Astrocyte (in vitro differentiated cells and primary cell): ENCODE measurements around the gene NHLH1. TPM values are rescaled to one million over a fixed set of nuclear protein-coding genes. Genes with fewer than 3 reads are reported as not detected.
A peak's percentile ranks its signal among the peaks of the same experiment; 100 is the strongest.

Source experiments
- DNase-seq: peaks from one replicate; pipeline ENCODE4 v3.0.0-alpha.2; 2010; ENCODE audit warnings: low read depth
- FAIRE-seq: peaks from 2 replicates; lab custom pipeline; 2011; peaks lifted over from hg19 to GRCh38; lab: Jason Lieb, UNC
- H2AFZ ChIP-seq: 2 replicates; pipeline ENCODE4 v1.6.0; 2012; ENCODE audit warnings: low read depth, low read length, inconsistent platforms
- H3K27ac ChIP-seq: 2 replicates; pipeline ENCODE4 v1.5.1; 2011; ENCODE audit warnings: low read depth, low read length, inconsistent platforms
- H3K27me3 ChIP-seq: 2 replicates; pipeline ENCODE4 v1.6.0; 2011; ENCODE audit warnings: low read length, inconsistent platforms; ENCODE audit not compliant: insufficient read depth
- H3K36me3 ChIP-seq: 2 replicates; pipeline ENCODE4 v1.5.1; 2011; ENCODE audit warnings: low read length, inconsistent platforms; ENCODE audit not compliant: insufficient read depth
- H3K4me1 ChIP-seq: 2 replicates; pipeline ENCODE4 v1.5.1; 2011; ENCODE audit warnings: low read length, inconsistent platforms; ENCODE audit not compliant: insufficient read depth
- H3K4me2 ChIP-seq: 2 replicates; pipeline ENCODE4 v1.6.0; 2012; ENCODE audit warnings: low read length, inconsistent platforms
- H3K4me3 ChIP-seq: 2 replicates; pipeline ENCODE4 v1.5.1; 2011; ENCODE audit warnings: low read depth, mild to moderate bottlenecking, low read length, inconsistent platforms; ENCODE audit not compliant: insufficient read depth
- H3K79me2 ChIP-seq: 2 replicates; pipeline ENCODE4 v1.6.0; 2012; ENCODE audit warnings: mild to moderate bottlenecking, low read length, inconsistent platforms; ENCODE audit not compliant: insufficient read depth
- H3K9ac ChIP-seq: 2 replicates; pipeline ENCODE4 v1.6.0; 2012; ENCODE audit warnings: mild to moderate bottlenecking, low read length, inconsistent platforms
- H3K9me3 ChIP-seq: 2 replicates; pipeline ENCODE4 v1.5.1; 2012; ENCODE audit warnings: low read depth, mild to moderate bottlenecking, low read length, inconsistent platforms; ENCODE audit not compliant: insufficient read depth
- H4K20me1 ChIP-seq: 2 replicates; pipeline ENCODE4 v1.6.0; 2012; ENCODE audit warnings: low read length, inconsistent platforms; ENCODE audit not compliant: insufficient read depth
- H3K27ac Mint-ChIP-seq: one replicate; pipeline ENCODE4 v1.8.0; 2021; ENCODE audit warnings: mild to moderate bottlenecking, mixed read lengths; ENCODE audit not compliant: unreplicated experiment
- H3K27me3 Mint-ChIP-seq: one replicate; pipeline ENCODE4 v1.8.0; 2021; ENCODE audit warnings: low read depth, mixed read lengths; ENCODE audit not compliant: unreplicated experiment
- H3K36me3 Mint-ChIP-seq: one replicate; pipeline ENCODE4 v1.8.0; 2021; ENCODE audit warnings: low read depth, mixed read lengths; ENCODE audit not compliant: unreplicated experiment
- H3K4me1 Mint-ChIP-seq: one replicate; pipeline ENCODE4 v1.8.0; 2021; ENCODE audit warnings: low read depth, mixed read lengths; ENCODE audit not compliant: unreplicated experiment
- H3K4me3 Mint-ChIP-seq: one replicate; pipeline ENCODE4 v1.8.0; 2021; ENCODE audit warnings: mild to moderate bottlenecking, moderate library complexity, mixed read lengths; ENCODE audit not compliant: unreplicated experiment
- H3K9me3 Mint-ChIP-seq: one replicate; pipeline ENCODE4 v1.8.0; 2021; ENCODE audit warnings: mild to moderate bottlenecking, mixed read lengths; ENCODE audit not compliant: unreplicated experiment
- CTCF ChIP-seq: IDR thresholded peaks from 2 replicates; pipeline ENCODE4 v1.5.1; 2011; ENCODE audit warnings: low read depth, mild to moderate bottlenecking, inconsistent platforms, low read length, moderate library complexity; ENCODE audit not compliant: insufficient read depth
- EZH2 ChIP-seq: IDR thresholded peaks from 2 replicates; pipeline ENCODE4 v1.6.1; 2012; ENCODE audit warnings: mild to moderate bottlenecking, low read length, inconsistent platforms; ENCODE audit not compliant: insufficient read depth
- total RNA-seq: library from RNA; stranded (reverse); gene quantifications from 2 replicates; pipeline ENCODE4 v1.2.1, GENCODE V29; 2021

The NHLH1 gene
- total RNA-seq, 1 donor from 2014 or later = 0.70 TPM

GRCh38 chr1:160394673-160395072 lies 27.8 kb downstream of the NHLH1 start:
- no peak overlapping the region for H3K27ac ChIP-seq
- H3K9ac ChIP-seq = no peak overlapping the region
- H3K36me3 ChIP-seq = no peaks in the 10 kb centered on the region
- no peak overlapping the region for H3K27ac Mint-ChIP-seq
- no peak overlapping the region for H3K4me2 ChIP-seq
- no peak overlapping the region for H3K4me3 Mint-ChIP-seq
- H3K27me3 ChIP-seq = peaks cover 15% of the 10 kb centered on the region
- H3K27me3 Mint-ChIP-seq = peaks cover 15% of the 10 kb centered on the region
- no peak for DNase-seq
- H3K4me1 Mint-ChIP-seq = peaks cover 2% of the 10 kb centered on the region
- H3K36me3 Mint-ChIP-seq = peaks cover 2% of the 10 kb centered on the region
- H4K20me1 ChIP-seq = no peaks in the 10 kb centered on the region
- H3K9me3 Mint-ChIP-seq = no peaks in the 10 kb centered on the region
- peaks cover 2% of the 10 kb centered on the region for H3K4me1 ChIP-seq
- FAIRE-seq = no peak
- no peak overlapping the region for H3K4me3 ChIP-seq
- no peaks in the 10 kb centered on the region for H3K9me3 ChIP-seq
- no peak overlapping the region for H2AFZ ChIP-seq
- TF ChIP-seq EZH2 (no peak), CTCF (no peak)
- no peaks in the 10 kb centered on the region for H3K79me2 ChIP-seq

GRCh38 chr1:160397651-160398050 lies 30.8 kb downstream of the NHLH1 start:
- TF ChIP-seq EZH2 (no peak), CTCF (no peak)
- peaks cover 9% of the 10 kb centered on the region for H3K27me3 Mint-ChIP-seq
- no peak for FAIRE-seq

GRCh38 chr1:160398823-160399222 lies 32.0 kb downstream of the NHLH1 start:
- Mint-ChIP-seq H3K4me1 (peaks cover 26% of the 10 kb centered on the region), H3K4me3 (peak overlapping the region; percentile 21), H3K27me3 (peaks cover 9% of the 10 kb centered on the region), H3K9me3 (no peaks in the 10 kb centered on the region), H3K36me3 (no peaks in the 10 kb centered on the region), H3K27ac (no peak overlapping the region)
- FAIRE-seq = no peak
- peaks cover 13% of the 10 kb centered on the region for H3K4me1 ChIP-seq
- H3K27me3 ChIP-seq = peaks cover 11% of the 10 kb centered on the region
- no peak overlapping the region for H3K27ac ChIP-seq
- no peak overlapping the region for H3K4me3 ChIP-seq
- H3K9ac ChIP-seq = no peak overlapping the region
- no peak for DNase-seq
- H3K79me2 ChIP-seq = peaks cover 13% of the 10 kb centered on the region
- no peaks in the 10 kb centered on the region for H3K36me3 ChIP-seq
- H4K20me1 ChIP-seq = peaks cover 14% of the 10 kb centered on the region
- H3K4me2 ChIP-seq = no peak overlapping the region
- no peak overlapping the region for H2AFZ ChIP-seq
- H3K9me3 ChIP-seq = no peaks in the 10 kb centered on the region
- TF ChIP-seq CTCF (no peak), EZH2 (no peak)

More at GRCh38 chr1:160397651-160398050, 30.8 kb downstream of the NHLH1 start:
- Histone ChIP-seq H3K4me1 (peaks cover 13% of the 10 kb centered on the region), H3K9ac (no peak overlapping the region), H3K9me3 (no peaks in the 10 kb centered on the region), H4K20me1 (peaks cover 9% of the 10 kb centered on the region), H3K79me2 (peaks cover 8% of the 10 kb centered on the region), H3K4me3 (no peak overlapping the region), H3K27me3 (peaks cover 11% of the 10 kb centered on the region), H3K36me3 (no peaks in the 10 kb centered on the region), H2AFZ (no peak overlapping the region), H3K4me2 (no peak overlapping the region), H3K27ac (no peak overlapping the region)
- Mint-ChIP-seq H3K4me1 (peaks cover 16% of the 10 kb centered on the region), H3K36me3 (no peaks in the 10 kb centered on the region), H3K4me3 (no peak overlapping the region), H3K27ac (no peak overlapping the region), H3K9me3 (no peaks in the 10 kb centered on the region)
- DNase-seq = no peak
